Esophagus muscularis mucosa (tissue), 4 donors: Measurements from ENCODE around the gene HSPB9. TPM values are rescaled to one million over a fixed set of nuclear protein-coding genes. Genes with fewer than 3 reads are reported as not detected.
A peak's percentile ranks its signal among the peaks of the same experiment; 100 is the strongest.

ENCODE experiments used
- DNase-seq: peaks from one replicate; pipeline ENCODE4 v3.0.0-alpha.2; 2017; ENCODE audit errors: extremely low spot score
- H3K27ac ChIP-seq, 4 donors: fragments of 200-600 bp; sonication (generic); replicated peaks in 1 of 4; 1 replicate in 3 of 4; 2 replicates in 1 of 4; pipeline ENCODE4 v1.5.1; 2016 to 2019; ENCODE audit warnings: mild to moderate bottlenecking in 1 of 4
- H3K27me3 ChIP-seq, 4 donors: fragments of 200-600 bp; sonication (generic); one replicate each; pipeline versions ENCODE4 v1.5.1 to v1.6.0; 2016 to 2019
- H3K36me3 ChIP-seq, 4 donors: fragments of 200-600 bp; sonication (generic); one replicate each; pipeline ENCODE4 v1.5.1; 2016 to 2019
- H3K4me1 ChIP-seq, 4 donors: fragments of 200-600 bp; sonication (generic); one replicate each; pipeline ENCODE4 v1.5.1; 2016 to 2019
- H3K4me3 ChIP-seq, 4 donors: fragments of 200-600 bp; sonication (generic); 1 replicate in 2 of 4; 2 replicates in 2 of 4; pipeline ENCODE4 v1.5.1; 2016 to 2019; ENCODE audit warnings: mild to moderate bottlenecking in 4 of 4, moderate library complexity in 1 of 4
- H3K9me3 ChIP-seq, 4 donors: fragments of 200-600 bp; sonication (generic); 1 replicate in 3 of 4; 2 replicates in 1 of 4; pipeline ENCODE4 v1.5.1; 2016 to 2019
- EP300 ChIP-seq: sonication (generic); formaldehyde crosslinking; IDR thresholded peaks from one replicate; pipeline ENCODE4 v1.6.1; 2017; ENCODE audit warnings: antibody characterized with exemption
- POLR2A ChIP-seq: fragments of 450-650 bp; IDR thresholded peaks from one replicate; pipeline ENCODE4 v1.6.1; 2017; ENCODE audit warnings: antibody characterized with exemption, moderate library complexity, mild to moderate bottlenecking, low read depth
- POLR2AphosphoS5 ChIP-seq, 2 donors: sonication (generic); formaldehyde crosslinking; IDR thresholded peaks; one replicate each; pipeline ENCODE4 v1.6.1; 2017; ENCODE audit warnings: antibody characterized with exemption in 2 of 2
- WGBS: methylation state at CpG from one replicate; pipeline ENCODE4 v1.1.5; 2018; 5-methylcytosine and 5-hydroxymethylcytosine counted together
- intact Hi-C: fragments of 100-400 bp; cut with DNase I; formaldehyde crosslinking; loops from one replicate; pipeline ENCODE4 v1.15.1; 2023
- total RNA-seq, 4 donors: library from RNA; depleted of rRNA; stranded (reverse); fragments of >200 nt; gene quantifications; one replicate each; pipeline versions ENCODE4 v1.1.0 to v1.2.1, GENCODE V29; 2016
- TF ChIP-seq, protein P1 (sequence below), 3 experiments: fragments of 200-600 bp in 2 of 3; fragments of 450-650 bp in 1 of 3; sonication (generic) in 2 of 3; IDR thresholded peaks; one replicate each; pipeline ENCODE4 v1.5.1; 2017 to 2019; ENCODE audit warnings: antibody characterized with exemption in 3 of 3, mild to moderate bottlenecking in 2 of 3, moderate library complexity in 1 of 3

The HSPB9 gene, protein sequence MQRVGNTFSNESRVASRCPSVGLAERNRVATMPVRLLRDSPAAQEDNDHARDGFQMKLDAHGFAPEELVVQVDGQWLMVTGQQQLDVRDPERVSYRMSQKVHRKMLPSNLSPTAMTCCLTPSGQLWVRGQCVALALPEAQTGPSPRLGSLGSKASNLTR
- under 1 TPM in 2 of 4 donors, not detected in 2; 0.26 to 0.42 TPM for total RNA-seq

DNA sequence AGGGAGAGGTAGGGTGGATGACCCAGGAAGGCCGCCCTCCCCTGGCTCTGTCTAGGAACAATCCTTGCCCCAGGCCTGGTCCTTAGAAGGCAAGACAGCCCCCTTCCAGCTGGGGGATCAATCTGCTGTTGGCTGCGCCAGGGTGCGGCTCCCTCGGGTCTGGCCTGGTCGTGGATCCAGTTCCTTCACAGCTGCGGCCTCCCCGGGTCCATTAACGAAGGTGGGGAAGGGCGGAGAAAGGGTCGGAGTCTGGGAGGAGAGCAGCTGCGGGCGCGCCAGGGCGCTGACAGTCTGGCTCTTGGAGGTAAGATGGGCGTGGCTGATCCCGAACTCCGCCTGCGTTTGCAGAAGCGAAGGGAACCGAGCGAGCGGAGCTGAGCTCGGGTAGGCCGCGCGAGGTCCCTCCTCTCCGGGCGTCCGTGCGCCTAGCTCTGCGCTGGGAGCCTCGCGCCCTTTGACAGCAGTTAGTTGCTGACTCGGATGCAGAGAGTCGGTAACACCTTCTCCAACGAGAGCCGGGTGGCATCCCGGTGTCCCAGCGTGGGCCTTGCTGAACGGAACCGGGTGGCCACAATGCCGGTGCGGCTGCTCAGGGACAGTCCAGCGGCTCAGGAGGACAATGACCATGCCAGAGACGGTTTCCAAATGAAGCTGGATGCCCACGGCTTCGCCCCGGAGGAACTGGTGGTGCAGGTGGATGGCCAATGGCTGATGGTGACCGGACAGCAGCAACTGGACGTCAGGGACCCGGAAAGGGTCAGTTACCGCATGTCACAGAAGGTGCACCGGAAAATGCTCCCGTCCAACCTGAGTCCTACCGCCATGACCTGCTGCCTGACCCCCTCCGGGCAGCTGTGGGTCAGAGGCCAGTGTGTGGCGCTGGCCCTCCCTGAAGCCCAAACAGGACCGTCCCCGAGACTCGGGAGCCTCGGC is at the start of gene HSPB9:
TSS of gene HSPB9 (plus strand) at position 434 of the 933 bp plus-strand sequence. CDS start at position 481, 47 bp downstream.
- H3K4me1 ChIP-seq: peaks cover 23 to 42% (median 36%) of the 10 kb centered on the region in 4 donors
- peak within 1 kb of the TSS; percentile 35 to 83 (median 72) for H3K4me3 ChIP-seq
- WGBS: 77% methylated on average over 24 of the region's 61 CpGs
- peaks cover 28 to 50% (median 41%) of the 10 kb centered on the region in 4 donors for H3K36me3 ChIP-seq
- TF ChIP-seq POLR2A (no peak), POLR2AphosphoS5 (IDR thresholded peaks at IDR 0.05) (no peak), EP300 (no peak)
- TF ChIP-seq, protein P1, sequence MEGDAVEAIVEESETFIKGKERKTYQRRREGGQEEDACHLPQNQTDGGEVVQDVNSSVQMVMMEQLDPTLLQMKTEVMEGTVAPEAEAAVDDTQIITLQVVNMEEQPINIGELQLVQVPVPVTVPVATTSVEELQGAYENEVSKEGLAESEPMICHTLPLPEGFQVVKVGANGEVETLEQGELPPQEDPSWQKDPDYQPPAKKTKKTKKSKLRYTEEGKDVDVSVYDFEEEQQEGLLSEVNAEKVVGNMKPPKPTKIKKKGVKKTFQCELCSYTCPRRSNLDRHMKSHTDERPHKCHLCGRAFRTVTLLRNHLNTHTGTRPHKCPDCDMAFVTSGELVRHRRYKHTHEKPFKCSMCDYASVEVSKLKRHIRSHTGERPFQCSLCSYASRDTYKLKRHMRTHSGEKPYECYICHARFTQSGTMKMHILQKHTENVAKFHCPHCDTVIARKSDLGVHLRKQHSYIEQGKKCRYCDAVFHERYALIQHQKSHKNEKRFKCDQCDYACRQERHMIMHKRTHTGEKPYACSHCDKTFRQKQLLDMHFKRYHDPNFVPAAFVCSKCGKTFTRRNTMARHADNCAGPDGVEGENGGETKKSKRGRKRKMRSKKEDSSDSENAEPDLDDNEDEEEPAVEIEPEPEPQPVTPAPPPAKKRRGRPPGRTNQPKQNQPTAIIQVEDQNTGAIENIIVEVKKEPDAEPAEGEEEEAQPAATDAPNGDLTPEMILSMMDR (IDR thresholded peaks at IDR 0.05): no peak
- H3K27me3 ChIP-seq: no peaks in the 10 kb centered on the region
- no peak for DNase-seq
- intact Hi-C loops: no loop called here
- H3K27ac ChIP-seq: peak within 1 kb of the TSS; percentile 15 to 53 (median 37)
- H3K9me3 ChIP-seq: no peaks in the 10 kb centered on the region

DNA sequence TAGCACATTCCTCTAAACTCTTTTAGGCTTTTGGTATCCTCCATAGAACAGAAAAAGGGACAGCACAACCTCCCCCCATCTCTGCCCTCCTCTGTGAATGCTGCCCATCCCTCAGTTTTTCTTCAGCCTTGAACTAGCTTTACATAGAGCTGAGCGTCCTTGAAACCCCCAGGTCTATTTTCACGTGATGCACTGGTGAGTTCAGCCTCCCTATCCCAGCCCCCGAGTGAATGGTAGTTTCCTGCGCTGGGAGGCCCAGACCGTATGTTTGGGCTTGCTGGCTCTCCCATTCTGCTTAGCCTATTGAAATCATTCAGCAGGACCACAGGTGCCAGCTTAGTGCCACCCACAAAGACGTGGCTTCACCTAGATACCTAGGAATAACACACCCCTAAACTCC is 46.8 kb upstream of the HSPB9 start:
- H3K4me3 ChIP-seq: no peak overlapping the region
- no peak overlapping the region for H3K27ac ChIP-seq
- H3K27me3 ChIP-seq: peaks cover 6 to 40% (median 25%) of the 10 kb centered on the region in 4 donors
- H3K9me3 ChIP-seq: no peaks in the 10 kb centered on the region
- 72% methylated on average over 6 of the region's 6 CpGs for WGBS
- peaks cover 7 to 12% (median 11%) of the 10 kb centered on the region in 4 donors for H3K4me1 ChIP-seq
- intact Hi-C loops: no loop called here
- no peak for DNase-seq
- no peak for TF ChIP-seq POLR2A
- TF ChIP-seq POLR2AphosphoS5 (IDR thresholded peaks at IDR 0.05): no peak
- no peak for TF ChIP-seq EP300
- TF ChIP-seq, protein P1 (IDR thresholded peaks at IDR 0.05): no peak
- no peaks in the 10 kb centered on the region for H3K36me3 ChIP-seq

DNA sequence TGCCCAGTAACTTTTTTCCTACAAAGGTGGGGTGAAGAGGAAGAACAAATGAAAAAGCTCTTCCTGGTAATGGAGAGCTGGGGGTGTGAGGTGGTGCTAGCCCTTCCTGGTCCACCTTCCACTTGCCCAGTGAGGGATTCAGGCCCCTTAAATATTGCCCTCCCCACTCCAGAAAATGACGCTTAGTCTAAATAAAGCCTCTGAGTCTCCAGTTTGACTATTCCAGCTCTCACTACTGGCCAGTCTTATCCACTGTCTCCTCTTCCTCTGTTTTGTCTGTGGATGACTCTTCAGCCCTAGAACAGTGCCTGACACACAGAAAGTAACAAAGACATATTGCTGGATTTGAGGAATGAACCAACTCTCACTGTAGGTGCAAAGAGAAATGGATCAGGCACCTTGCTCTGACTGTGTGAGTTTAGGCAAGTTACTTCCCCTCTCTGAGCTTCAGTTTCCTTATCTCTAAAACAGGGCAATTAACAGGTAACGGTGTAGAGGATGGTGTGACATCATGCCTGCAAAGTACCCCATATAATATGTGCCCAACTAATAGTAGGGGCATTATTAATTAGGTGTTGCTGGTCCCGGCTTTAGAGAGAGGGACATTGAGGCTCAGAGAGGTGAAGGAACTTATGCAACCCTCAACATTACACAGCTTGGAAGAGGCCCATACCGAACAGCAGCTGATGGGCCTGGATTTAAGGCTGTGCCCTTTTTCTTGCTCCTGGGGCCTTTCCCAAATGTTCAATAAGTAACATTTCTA is 45.6 kb upstream of the HSPB9 start:
- WGBS: 86% methylated on average over 4 of the region's 4 CpGs
- peaks cover 7 to 10% (median 9%) of the 10 kb centered on the region in 4 donors for H3K4me1 ChIP-seq
- H3K9me3 ChIP-seq: no peaks in the 10 kb centered on the region
- H3K4me3 ChIP-seq: no peak overlapping the region
- DNase-seq: no peak
- H3K27ac ChIP-seq: no peak overlapping the region
- TF ChIP-seq, protein P1 (IDR thresholded peaks at IDR 0.05): no peak
- TF ChIP-seq EP300 (no peak), POLR2A (no peak), POLR2AphosphoS5 (IDR thresholded peaks at IDR 0.05) (no peak)
- H3K36me3 ChIP-seq: no peaks in the 10 kb centered on the region
- H3K27me3 ChIP-seq: peaks cover 6 to 28% (median 19%) of the 10 kb centered on the region in 4 donors
- intact Hi-C loops: no loop called here

DNA sequence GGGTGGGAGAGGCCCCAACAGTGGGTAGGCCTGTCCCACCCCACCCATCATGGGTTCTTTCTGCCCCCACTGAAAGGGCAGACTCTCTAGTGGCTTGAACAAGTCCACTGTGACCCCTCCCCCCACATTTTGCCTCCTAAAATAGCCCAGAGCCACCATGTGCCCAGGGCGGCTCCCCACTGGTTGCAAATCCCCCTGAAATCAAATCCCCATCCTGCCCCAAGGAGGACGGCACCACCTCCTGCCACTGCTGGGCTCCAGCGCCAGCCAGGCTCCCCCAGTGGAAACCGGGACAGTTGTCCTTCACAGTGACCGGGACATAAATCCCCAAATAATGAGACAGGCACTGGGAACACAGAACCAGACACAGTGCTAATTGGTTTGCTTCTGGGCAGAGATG is 44.8 kb upstream of the HSPB9 start:
- Histone ChIP-seq H3K27ac (no peak overlapping the region), H3K4me3 (no peak overlapping the region), H3K36me3 (no peaks in the 10 kb centered on the region), H3K4me1 (peaks cover 0 to 2% (median 2%) of the 10 kb centered on the region in 4 donors), H3K27me3 (peaks cover 0 to 21% (median 11%) of the 10 kb centered on the region in 4 donors), H3K9me3 (no peaks in the 10 kb centered on the region)
- TF ChIP-seq EP300: no peak
- no peak for TF ChIP-seq POLR2AphosphoS5 (IDR thresholded peaks at IDR 0.05)
- TF ChIP-seq, protein P1 (IDR thresholded peaks at IDR 0.05): no peak
- no peak for TF ChIP-seq POLR2A
- intact Hi-C loops: no loop called here
- DNase-seq: no peak
- 81% methylated on average over 5 of the region's 5 CpGs for WGBS
